Measurements from ENCODE around the gene SPDYE3.
"Not testable (repeated sequence)": the region's sequence is repeated elsewhere in the genome, so short reads cannot be mapped to it uniquely, and the experiment has no call there.

- not testable (repeated sequence) for TF ChIP-seq POLR2A, CTCF (IDR thresholded peaks at IDR 0.05)
Observed at GRCh38 chr7:100304526-100304925, 3.0 kb upstream of the SPDYE3 start.

All from lower leg skin (tissue), 3 donors.